DMS114 treated with DMSO at 0.1 percent for 48 hours (cell line): ENCODE measurements around the gene GIMAP7.

Experiments
- DNase-seq: peaks from one replicate; lab custom pipeline; 2025; ENCODE audit not compliant: unreplicated experiment; lab: John Stamatoyannopoulos, UW

The GIMAP7 gene

GRCh38 chr7:150569245-150569955 lies 54.7 kb downstream of the GIMAP7 start:
- DNase-seq = no peak
